ENCODE data around the gene DNAJB9.
"Not testable (repeated sequence)": the region's sequence is repeated elsewhere in the genome, so short reads cannot be mapped to it uniquely, and the experiment has no call there.

DNAJB9 gene

DNA sequence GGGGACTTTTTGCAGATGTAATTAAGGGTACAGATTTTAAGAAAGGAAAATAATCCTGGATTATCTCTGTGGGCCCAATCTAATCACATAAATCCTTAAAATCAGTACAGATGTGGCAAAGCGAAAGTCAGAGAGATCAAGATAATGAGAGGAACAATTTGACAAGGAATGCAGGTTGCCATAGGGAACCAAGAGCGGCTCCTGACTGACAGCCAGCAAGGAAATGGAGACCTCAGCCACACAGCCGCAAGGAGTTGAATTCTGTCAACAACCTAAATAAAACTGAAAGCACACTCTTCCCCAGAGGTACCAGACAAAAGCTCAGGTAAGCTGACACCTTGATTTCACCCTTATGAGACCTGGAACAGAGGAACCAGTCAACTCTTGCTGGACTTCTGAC, 40.3 kb upstream of the DNAJB9 start:
- TF ChIP-seq, protein P1, sequence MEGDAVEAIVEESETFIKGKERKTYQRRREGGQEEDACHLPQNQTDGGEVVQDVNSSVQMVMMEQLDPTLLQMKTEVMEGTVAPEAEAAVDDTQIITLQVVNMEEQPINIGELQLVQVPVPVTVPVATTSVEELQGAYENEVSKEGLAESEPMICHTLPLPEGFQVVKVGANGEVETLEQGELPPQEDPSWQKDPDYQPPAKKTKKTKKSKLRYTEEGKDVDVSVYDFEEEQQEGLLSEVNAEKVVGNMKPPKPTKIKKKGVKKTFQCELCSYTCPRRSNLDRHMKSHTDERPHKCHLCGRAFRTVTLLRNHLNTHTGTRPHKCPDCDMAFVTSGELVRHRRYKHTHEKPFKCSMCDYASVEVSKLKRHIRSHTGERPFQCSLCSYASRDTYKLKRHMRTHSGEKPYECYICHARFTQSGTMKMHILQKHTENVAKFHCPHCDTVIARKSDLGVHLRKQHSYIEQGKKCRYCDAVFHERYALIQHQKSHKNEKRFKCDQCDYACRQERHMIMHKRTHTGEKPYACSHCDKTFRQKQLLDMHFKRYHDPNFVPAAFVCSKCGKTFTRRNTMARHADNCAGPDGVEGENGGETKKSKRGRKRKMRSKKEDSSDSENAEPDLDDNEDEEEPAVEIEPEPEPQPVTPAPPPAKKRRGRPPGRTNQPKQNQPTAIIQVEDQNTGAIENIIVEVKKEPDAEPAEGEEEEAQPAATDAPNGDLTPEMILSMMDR (IDR thresholded peaks at IDR 0.05; ENCODE audit: borderline replicate concordance, insufficient read depth, low read depth, low read length) = no peak
- H3K4me3 ChIP-seq (ENCODE audit: low read depth, low read length) = no peak overlapping the region

DNA sequence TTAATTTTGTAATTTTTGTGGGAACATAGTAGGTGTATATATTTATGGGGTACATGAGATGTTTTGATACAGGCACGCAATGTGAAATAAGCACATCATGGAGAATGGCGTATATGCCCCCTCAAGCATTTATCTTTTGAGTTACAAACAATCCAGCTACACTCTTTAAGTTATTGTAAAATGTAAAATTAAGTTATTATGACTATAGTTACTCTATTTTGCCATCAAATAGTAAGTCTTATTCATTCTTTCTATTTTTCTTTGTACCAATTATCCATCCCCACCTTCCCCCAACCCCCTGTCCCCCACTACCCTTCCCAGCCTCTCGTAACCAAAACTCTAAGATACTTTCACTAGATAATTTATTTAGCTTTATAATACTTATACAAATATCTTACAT, 36.0 kb upstream of the DNAJB9 start:
- no peak overlapping the region for H3K4me3 ChIP-seq (ENCODE audit: low read depth, low read length)
- TF ChIP-seq, protein P1 (IDR thresholded peaks at IDR 0.05; ENCODE audit: borderline replicate concordance, insufficient read depth, low read depth, low read length) = no peak

DNA sequence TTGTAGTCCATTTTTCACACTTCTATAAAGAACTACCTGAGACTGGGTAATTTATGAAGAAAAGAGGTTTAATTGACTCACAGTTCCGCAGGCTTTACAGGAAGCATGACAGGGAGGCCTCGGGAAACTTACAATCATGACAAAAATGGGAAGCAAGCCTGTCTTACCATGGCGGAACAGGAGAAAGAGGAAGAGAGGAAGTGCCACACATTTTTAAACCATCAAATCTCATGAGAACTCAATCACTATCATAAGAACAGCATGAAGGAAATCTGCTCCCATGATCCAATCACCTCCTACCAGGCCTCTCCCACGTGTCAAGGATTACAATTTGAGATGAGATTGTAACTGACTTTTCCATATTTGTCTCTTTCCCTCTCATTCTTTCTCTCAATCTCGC, 34.4 kb upstream of the DNAJB9 start:
- no peak overlapping the region for H3K4me3 ChIP-seq (ENCODE audit: low read depth, low read length)
- TF ChIP-seq, protein P1 (IDR thresholded peaks at IDR 0.05; ENCODE audit: borderline replicate concordance, insufficient read depth, low read depth, low read length) = no peak

DNA sequence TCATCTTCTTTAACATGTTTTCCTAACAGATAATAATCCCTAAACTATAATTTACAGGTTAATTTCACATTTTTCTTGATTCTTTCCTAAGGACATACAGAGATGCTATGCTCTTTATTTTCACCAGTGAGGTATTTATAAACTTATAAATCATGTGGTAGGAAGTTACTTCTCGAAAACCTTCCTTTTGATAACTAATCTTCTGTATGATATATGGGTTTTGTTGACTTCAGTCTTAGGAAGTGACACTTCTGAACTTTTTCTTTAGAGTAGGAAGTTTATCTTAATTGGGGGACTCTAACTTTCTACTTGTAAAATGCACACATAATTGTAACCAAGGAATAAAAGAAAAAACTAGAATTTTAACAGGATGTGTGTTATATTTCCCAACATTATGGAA, 33.9 kb upstream of the DNAJB9 start:
- H3K4me3 ChIP-seq (ENCODE audit: low read depth, low read length) = no peak overlapping the region
- TF ChIP-seq, protein P1 (IDR thresholded peaks at IDR 0.05; ENCODE audit: borderline replicate concordance, insufficient read depth, low read depth, low read length) = no peak

DNA sequence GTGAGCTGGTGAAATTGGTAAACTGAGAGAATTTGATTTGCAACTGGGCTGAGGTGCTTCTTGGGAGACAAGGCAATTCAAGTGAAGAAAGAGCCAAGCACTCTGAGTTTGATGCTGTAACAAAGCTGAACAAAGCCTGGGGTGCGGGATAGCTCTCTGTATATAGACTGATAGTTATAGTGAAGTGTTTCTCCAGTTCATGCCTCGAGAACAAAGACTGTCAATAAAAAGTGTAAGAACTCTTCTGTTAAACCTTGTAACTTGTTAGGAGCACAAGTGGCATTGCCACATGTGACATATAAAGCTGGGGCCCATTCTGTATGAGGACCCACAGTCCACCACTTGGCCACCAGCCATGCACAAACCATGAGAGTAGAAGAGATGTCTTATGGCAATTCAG, 32.4 kb upstream of the DNAJB9 start:
- TF ChIP-seq, protein P1 (IDR thresholded peaks at IDR 0.05; ENCODE audit: borderline replicate concordance, insufficient read depth, low read depth, low read length) = no peak

DNA sequence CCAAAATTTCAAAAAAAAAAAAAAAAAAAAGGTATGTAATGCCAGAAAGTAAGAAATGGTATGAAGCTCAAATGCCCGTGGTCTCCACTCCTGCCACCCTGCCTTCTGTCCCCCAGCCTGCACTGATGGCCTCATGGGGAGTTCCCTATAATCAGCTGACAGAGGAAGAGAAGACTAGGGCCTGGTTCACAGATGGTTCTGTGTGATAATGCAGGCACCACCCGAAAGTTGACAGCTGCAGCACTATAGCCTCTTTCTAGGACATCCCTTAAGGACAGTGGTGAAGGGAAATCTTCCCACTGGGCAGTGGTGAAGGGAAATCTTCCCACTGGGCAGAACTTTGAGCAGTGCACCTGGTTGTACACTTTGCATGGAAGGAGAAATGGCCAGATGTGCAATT, 31.4 kb upstream of the DNAJB9 start:
- H3K4me3 ChIP-seq (ENCODE audit: low read depth, low read length) = not testable (repeated sequence)

More for the DNA sequence above, 32.4 kb upstream of the DNAJB9 start:
- no peak overlapping the region for H3K4me3 ChIP-seq (ENCODE audit: low read depth, low read length)

DNA sequence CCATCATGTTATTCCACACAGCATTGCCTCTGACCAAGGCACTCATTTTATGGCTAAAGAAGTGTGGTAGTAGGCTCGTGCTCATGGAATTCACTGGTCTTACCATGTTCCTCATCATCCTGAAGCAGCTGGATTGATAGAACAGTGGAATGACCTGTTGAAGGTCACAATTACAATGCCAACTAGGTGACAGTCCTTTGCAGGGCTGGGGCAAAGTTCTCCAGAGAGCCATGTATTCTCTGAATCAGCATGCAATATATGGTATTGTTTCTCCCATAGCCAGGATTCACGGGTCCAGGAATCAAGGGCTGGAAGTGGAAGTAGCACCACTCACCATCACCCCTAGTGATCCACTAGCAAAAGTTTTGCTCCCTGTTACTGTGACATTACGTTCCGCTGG, 31.0 kb upstream of the DNAJB9 start:
- not testable (repeated sequence) for H3K4me3 ChIP-seq (ENCODE audit: low read depth, low read length)

DNA sequence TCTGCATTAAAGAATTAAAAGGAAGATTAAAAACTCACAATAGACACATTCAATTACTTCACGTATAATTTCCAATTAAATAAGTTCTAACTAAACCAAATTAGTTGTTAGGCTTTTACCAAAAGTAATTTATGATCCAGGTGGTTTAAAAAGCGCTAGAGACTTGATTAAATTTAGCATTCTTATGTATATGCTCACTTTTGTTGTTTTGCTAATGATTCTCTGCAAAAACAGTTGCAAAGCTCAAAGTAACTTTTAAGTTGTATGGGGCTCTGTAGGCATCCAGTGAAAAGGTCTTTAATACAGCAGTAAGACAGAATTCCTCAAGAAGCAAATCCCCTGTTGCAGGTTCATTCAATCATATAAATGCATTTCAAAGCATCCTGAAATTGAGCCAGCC, 28.2 kb upstream of the DNAJB9 start:
- H3K4me3 ChIP-seq (ENCODE audit: low read depth, low read length) = no peak overlapping the region
- TF ChIP-seq, protein P1 (IDR thresholded peaks at IDR 0.05; ENCODE audit: borderline replicate concordance, insufficient read depth, low read depth, low read length) = no peak

DNA sequence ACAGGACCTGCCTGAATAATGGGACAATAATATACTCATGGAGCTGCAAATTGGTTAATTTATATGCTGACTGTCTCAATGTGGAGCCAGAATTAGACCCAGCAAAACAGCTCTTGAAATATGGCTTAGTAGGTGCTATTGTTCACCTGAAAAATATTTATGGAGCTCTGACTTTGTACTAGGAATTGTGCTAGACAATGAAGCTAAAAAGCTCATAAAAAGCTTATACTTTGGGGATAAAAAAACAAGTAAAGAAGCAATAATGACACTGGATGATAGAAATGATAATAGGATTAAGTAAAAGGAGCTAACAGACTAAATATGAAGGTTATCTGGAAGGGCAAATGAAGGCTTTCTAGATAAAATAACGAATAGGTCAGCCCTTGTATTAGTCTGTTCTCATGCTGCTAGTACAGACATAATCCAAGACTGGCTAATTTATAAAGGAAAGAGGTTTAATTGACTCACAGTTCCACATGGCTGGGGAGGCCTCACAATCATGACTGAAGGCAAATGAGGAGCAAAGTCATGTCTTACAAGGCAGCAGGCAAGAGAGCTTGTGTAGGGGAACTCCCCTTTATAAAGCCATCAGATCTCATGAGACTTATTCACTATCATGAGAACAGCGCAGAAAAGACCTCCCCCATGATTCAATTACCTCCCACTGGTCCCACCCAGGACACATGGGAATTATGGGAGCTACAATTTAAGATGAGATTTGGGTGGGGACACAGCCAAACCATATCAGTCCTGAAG, 21.4 kb upstream of the DNAJB9 start:
- not testable (repeated sequence) for H3K4me3 ChIP-seq (ENCODE audit: low read depth, low read length)

DNA sequence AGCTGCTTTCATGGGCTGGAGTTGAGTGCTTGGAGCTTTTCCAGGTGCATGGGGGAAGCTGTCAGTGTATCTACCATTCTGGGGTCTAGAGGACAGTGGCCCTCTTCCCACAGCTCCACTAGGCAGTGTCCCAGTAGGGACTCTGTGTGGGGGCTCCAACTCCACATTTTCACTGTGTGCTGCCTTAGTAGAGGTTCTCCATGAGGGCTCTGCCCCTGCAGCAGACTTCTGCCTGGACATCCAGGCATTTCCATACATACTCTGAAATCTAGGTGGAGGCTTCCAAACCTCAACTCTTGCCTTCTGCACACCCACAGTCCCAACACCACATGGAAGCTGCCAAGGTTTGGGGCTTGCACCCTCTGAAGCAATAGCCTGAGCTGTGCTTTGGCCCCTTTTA, 13.0 kb upstream of the DNAJB9 start:
- H3K4me3 ChIP-seq (ENCODE audit: low read depth, low read length) = not testable (repeated sequence)

Measured in GM12875 (cell line).